Pancreas (tissue), 10 donors: ENCODE data around the gene NPDC1. TPM values are rescaled to one million over a fixed set of nuclear protein-coding genes. Genes with fewer than 3 reads are reported as not detected.

Experiments used
- ATAC-seq, 4 donors: fragments of 200-7000 bp; cut with Tn5 transposase; one replicate each; pipeline versions ENCODE4 v1.8.0 to v1.9.1; 2020; ENCODE audit warnings: mild to moderate bottlenecking in 4 of 4, moderate library complexity in 4 of 4
- DNase-seq, 6 donors: peaks; one replicate each; pipeline ENCODE4 v3.0.0-alpha.2; 2020
- FAIRE-seq: peaks from 2 replicates; lab custom pipeline; 2012; peaks lifted over from hg19 to GRCh38; lab: Jason Lieb, UNC
- H3K27ac ChIP-seq, 4 donors: fragments of 200-600 bp; sonication (generic); 1 replicate in 3 of 4; 2 replicates in 1 of 4; pipeline versions ENCODE4 v1.5.0 to v1.8.0; 2020
- H3K27me3 ChIP-seq, 4 donors: fragments of 200-600 bp; one replicate each; pipeline ENCODE4 v1.8.0; 2021
- H3K36me3 ChIP-seq, 3 donors: fragments of 200-600 bp; sonication (generic) in 1 of 3; one replicate each; pipeline versions ENCODE4 v1.5.0 to v1.8.0; 2020 to 2021
- H3K4me1 ChIP-seq, 3 donors: fragments of 200-600 bp; one replicate each; pipeline ENCODE4 v1.8.0; 2021
- H3K4me3 ChIP-seq, 4 donors: fragments of 200-600 bp; sonication (generic) in 2 of 4; one replicate each; pipeline versions ENCODE4 v1.5.0 to v1.8.0; 2020 to 2021
- H3K9me3 ChIP-seq, 4 donors: fragments of 200-600 bp; one replicate each; pipeline ENCODE4 v1.8.0; 2021
- WGBS, 2 donors: extraction: QIAGEN DNeasy Blood & Tissue Kit; methylation state at CpG; one replicate each; pipeline ENCODE4 v1.1.7; 2013; 5-methylcytosine and 5-hydroxymethylcytosine counted together
- intact Hi-C, 3 donors: fragments of 100-400 bp; cut with DNase I; formaldehyde crosslinking; loops; one replicate each; pipeline versions ENCODE4 v1.11.1 to v1.14.2; 2022
- polyA plus RNA-seq, 2 donors: library from polyadenylated mRNA; stranded (reverse); fragments of 200-250 nt; gene quantifications; one replicate each; pipeline ENCODE4 v1.2.3, GENCODE V29; 2013
- total RNA-seq, 6 donors: library from RNA; stranded (reverse); fragmentation: NEBNext Ultra II Directional in 4 of 6; extraction: Animal tissue kit (Norgen Biotek cat#: 25700) in 4 of 6; gene quantifications; one replicate each; pipeline versions ENCODE4 v1.2.1 to v1.2.4, GENCODE V29; 2021 to 2023
- TF ChIP-seq, protein P1 (sequence below), 4 donors: fragments of 200-600 bp; sonication (generic) in 3 of 4; IDR thresholded peaks; one replicate each; pipeline versions ENCODE4 v1.5.0 to v1.8.0; 2021; ENCODE audit warnings: antibody characterized with exemption in 4 of 4
- donor health status: healthy with polysubstance abuse.
- donor health status: DM: no; HTN: no; CAD: no; lungs with moderate emphysema.
- donor health status: DM: no; HTN: no; CAD: no.
- donor health status: control.
- donor health status: control.
- donor health status: Bipolar disorder and iron deficiency.
- donor health status: DM: yes; HTN: yes; CAD: no.
- donor health status: DM: no; HTN: no; CAD: no.
- donor health status: DM: no; HTN: no; CAD: no.
- donor health status: DM: yes; HTN: yes; CAD: no.

NPDC1 gene
- total and polyA plus RNA-seq, 8 donors = 31.5 to 328 (median 47.5) TPM

DNA sequence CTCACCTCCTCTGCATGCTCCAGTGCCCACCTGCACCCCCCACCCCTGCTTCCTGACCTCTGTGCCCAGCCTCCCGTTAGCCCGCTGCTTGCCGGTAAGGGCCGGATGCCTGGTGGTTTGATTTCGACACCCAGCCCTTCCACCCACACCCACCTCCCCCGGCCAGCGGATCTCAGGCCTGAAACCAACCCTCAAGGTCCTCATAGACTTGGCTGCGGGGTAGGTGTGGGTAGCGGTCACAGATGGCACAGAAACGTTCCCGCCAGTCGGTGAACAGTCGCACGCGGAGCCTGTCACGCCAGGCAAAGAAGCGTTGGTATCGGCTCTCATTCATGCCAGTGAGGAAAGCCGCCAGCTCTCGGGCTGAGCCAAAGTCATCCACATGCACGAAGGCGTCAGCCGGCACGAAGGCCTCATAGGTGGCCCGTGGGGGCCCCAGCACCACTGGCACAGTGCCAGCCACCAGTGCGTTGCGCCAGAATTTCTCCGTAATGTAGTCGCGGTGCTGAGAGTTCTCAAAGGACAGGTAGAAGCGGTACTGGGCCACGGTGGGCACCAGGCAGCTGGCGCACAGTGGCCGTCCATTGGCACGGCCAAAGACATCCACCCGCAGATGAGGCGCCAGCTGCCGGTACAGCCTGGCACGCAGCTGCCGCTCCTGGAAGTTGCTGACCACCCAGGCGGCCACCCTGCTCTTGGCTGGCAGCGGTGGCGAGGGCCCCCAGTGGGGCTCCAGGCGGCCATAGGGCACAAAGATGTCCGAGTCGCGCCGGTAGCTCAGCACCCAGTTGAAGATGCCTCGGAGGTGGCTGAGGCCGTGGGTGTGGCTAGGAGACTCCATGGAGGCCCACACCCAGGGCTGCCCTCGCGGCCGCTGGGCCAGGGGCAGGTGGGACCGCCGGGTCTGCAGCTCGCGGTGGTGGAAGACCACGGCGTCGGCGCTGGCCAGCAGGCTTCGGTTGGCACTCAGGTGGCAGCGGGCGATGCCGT is 15.1 kb downstream of the NPDC1 start:
- intact Hi-C loops = loop anchor here in 1 of 3 donors (5.0 kb wide), 1 partner anchor 259 kb away; no protein-coding TSS in a partner anchor
- no peak overlapping the region for H3K27ac ChIP-seq
- H3K36me3 ChIP-seq = no peaks in the 10 kb centered on the region
- DNase-seq (no peak), FAIRE-seq (no peak), ATAC-seq (no peak)
- H3K4me3 ChIP-seq = no peak overlapping the region
- peaks cover 15 to 21% (median 17%) of the 10 kb centered on the region in 3 donors for H3K4me1 ChIP-seq
- no peaks in the 10 kb centered on the region for H3K27me3 ChIP-seq
- WGBS, 2 donors = 81 to 88% methylated on average over 63 to 65 of the region's 65 CpGs
- TF ChIP-seq, protein P1, sequence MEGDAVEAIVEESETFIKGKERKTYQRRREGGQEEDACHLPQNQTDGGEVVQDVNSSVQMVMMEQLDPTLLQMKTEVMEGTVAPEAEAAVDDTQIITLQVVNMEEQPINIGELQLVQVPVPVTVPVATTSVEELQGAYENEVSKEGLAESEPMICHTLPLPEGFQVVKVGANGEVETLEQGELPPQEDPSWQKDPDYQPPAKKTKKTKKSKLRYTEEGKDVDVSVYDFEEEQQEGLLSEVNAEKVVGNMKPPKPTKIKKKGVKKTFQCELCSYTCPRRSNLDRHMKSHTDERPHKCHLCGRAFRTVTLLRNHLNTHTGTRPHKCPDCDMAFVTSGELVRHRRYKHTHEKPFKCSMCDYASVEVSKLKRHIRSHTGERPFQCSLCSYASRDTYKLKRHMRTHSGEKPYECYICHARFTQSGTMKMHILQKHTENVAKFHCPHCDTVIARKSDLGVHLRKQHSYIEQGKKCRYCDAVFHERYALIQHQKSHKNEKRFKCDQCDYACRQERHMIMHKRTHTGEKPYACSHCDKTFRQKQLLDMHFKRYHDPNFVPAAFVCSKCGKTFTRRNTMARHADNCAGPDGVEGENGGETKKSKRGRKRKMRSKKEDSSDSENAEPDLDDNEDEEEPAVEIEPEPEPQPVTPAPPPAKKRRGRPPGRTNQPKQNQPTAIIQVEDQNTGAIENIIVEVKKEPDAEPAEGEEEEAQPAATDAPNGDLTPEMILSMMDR (IDR thresholded peaks at IDR 0.05) = no peak
- no peaks in the 10 kb centered on the region for H3K9me3 ChIP-seq

DNA sequence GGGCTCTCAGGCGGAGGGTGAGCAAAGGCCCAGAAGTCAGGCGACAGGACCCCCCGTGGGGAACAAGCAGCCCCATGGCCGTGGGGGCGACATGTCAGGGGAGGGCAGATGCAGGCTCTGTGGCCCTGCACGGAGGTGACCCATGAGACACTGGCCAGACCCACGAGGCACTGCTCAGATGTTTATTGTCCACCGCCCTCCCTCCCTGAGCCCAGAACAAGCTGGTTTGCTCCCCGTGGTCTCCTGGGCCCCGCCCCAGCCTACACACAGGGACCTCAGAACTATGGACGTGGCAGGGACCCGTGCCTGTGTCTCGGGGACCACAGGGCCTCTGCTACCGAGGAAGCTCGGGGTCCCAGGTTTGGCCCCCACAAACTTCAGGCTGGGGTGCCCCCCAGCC is 16.0 kb downstream of the NPDC1 start:
- H3K36me3 ChIP-seq = no peaks in the 10 kb centered on the region
- FAIRE-seq = no peak
- ATAC-seq = no peak
- WGBS, 2 donors = 63 to 66% methylated on average over 14 to 15 of the region's 15 CpGs
- intact Hi-C loops = loop anchor here in 1 of 3 donors (5.0 kb wide), 1 partner anchor 258 kb away; no protein-coding TSS in a partner anchor
- H3K4me1 ChIP-seq = peaks cover 15 to 21% (median 17%) of the 10 kb centered on the region in 3 donors
- TF ChIP-seq, protein P1 (IDR thresholded peaks at IDR 0.05) = no peak
- no peaks in the 10 kb centered on the region for H3K27me3 ChIP-seq
- H3K9me3 ChIP-seq = no peaks in the 10 kb centered on the region
- H3K4me3 ChIP-seq = no peak overlapping the region
- DNase-seq = no peak
- no peak overlapping the region for H3K27ac ChIP-seq

DNA sequence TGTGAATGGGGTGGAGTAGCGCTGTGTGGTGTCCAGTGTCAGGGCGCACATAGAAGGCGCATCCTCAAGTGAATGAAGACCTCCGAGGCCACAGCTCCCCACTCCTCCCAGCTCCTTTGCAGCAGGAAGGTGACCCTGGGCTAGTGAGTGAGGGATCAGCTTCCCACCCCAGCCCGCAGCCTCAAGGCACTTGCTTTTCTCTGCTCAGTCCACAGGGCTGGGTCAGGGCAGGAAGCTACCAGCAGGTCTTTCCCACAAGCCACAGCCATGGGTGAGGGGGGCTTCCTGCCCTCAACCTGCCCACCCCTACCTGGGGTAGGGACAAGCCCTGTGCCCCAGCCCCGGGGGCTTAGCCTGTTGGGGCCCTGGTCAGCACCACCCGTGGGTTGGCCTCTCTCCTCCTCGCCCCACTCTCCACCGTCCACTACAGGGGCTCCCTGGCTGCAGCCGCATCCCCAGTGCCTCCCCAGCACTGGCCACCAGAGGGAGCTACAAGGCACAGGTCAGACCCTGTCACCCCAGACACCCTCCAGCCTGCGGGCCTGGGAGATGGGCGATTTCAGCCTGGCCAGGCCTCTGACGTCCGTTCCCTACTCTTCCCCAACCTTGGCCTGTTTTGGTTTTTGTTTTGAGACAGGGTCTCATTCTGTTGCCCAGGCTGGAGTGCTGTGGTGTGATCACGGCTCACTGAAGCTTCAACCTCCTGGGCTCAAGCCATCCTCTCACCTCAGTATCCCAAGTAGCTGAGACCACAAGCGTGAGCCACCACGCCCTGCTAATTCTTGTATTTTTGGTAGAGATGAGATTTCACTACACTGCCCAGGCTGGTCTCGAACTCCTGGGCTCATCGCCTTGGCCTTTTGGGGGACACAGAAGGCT is 16.7 kb downstream of the NPDC1 start:
- Histone ChIP-seq H3K27ac (no peak overlapping the region), H3K4me1 (peaks cover 15 to 21% (median 17%) of the 10 kb centered on the region in 3 donors), H3K9me3 (no peaks in the 10 kb centered on the region), H3K4me3 (peak overlapping the region in 3 of 4 donors; percentile 49 to 68 (median 64)), H3K27me3 (no peaks in the 10 kb centered on the region), H3K36me3 (no peaks in the 10 kb centered on the region)
- 24 to 30% methylated on average over 19 of the region's 19 CpGs for WGBS, 2 donors
- FAIRE-seq (no peak), DNase-seq (peak in 5 of 6 donors; percentile 66 to 92 (median 79)), ATAC-seq (peak; percentile 59 to 76 (median 70))
- TF ChIP-seq, protein P1 (IDR thresholded peaks at IDR 0.05) = peak; percentile 78 to 91 (median 88)
- intact Hi-C loops = loop anchor here in 1 of 3 donors (10.0 kb wide), 1 partner anchor 74 kb away; the partner anchor contains the start of gene LCN12

DNA sequence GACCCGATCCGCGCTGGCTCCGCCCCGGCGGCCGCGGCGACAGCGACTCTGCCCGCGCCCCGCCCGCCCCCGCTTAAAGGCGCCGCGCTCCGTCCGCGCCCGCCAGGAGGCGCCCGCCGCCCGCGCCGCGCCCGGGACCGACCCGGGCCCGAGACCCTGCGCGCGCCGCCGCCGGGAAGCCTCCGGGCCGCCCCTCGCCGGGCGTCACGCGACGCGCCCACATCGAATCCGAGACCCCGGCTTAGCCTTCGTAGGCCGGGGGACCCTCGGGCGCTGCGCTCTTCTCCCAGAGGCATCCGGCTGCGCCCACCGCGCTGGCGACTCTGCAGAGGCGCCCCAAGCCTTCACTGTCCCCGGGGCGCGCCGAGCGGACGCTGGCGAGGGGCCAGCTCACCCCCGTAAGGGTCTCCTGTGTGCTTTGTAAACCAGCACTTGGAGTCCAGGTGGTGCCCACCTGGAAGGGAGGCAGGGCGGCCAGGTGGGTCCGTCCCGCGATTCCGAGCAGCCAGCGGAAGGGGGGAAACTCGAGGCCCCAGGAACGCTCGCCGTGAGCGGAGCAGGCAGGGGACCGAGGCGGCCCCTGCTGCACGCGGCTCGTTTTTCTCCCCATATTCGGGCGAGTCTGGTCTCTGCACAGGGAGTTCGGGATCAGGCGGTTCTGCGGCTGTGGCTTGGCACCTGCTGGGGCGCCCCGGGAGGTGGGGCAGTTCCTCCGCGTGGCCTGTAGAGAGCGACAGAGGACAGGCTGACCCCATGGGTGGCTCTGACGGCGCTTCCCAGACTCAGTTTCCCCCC is 17.5 kb downstream of the NPDC1 start:
- peaks cover 15 to 21% (median 17%) of the 10 kb centered on the region in 3 donors for H3K4me1 ChIP-seq
- intact Hi-C loops = loop anchor here in 1 of 3 donors (10.0 kb wide), 1 partner anchor 74 kb away; the partner anchor contains the start of gene LCN12

More for the DNA sequence above, 17.5 kb downstream of the NPDC1 start:
- FAIRE-seq (no peak), ATAC-seq (peak; percentile 68 to 77 (median 72)), DNase-seq (peak in 5 of 6 donors; percentile 59 to 90 (median 71))
- Histone ChIP-seq H3K4me3 (peak overlapping the region; percentile 49 to 68 (median 58)), H3K9me3 (no peaks in the 10 kb centered on the region), H3K36me3 (no peaks in the 10 kb centered on the region), H3K27ac (peak overlapping the region; percentile 13 to 54 (median 30)), H3K27me3 (no peaks in the 10 kb centered on the region)
- WGBS, 2 donors = 0% methylated on average over 67 to 98 of the region's 98 CpGs
- TF ChIP-seq, protein P1 (IDR thresholded peaks at IDR 0.05) = peak in 2 of 4 donors; percentile 9 to 27
